B cell (primary cell): Measurements from ENCODE around the gene PSKH1. TPM values are rescaled to one million over a fixed set of nuclear protein-coding genes. Genes with fewer than 3 reads are reported as not detected.
A peak's percentile ranks its signal among the peaks of the same experiment; 100 is the strongest.

Experiments used
- ATAC-seq: fragments of 200-7000 bp; cut with Tn5 transposase; one replicate; pipeline ENCODE4 v1.10.0; 2021; ENCODE audit warnings: low read depth, mild to moderate bottlenecking, moderate number of reproducible peaks, moderate library complexity
- CTCF ChIA-PET: fragments of 350-600 bp; sonication (Branson Sonifier 250); formaldehyde crosslinking; loops from one replicate; lab custom pipeline; 2021; ENCODE audit warnings: antibody characterized with exemption, inconsistent platforms; lab: Charles Lee
- POLR2A ChIA-PET: fragments of 350-600 bp; sonication (Branson Sonifier 250); formaldehyde crosslinking; loops from one replicate; lab custom pipeline; 2021; ENCODE audit warnings: antibody characterized with exemption; lab: Charles Lee
- DNase-seq: peaks from one replicate; pipeline ENCODE4 v3.0.0; 2013
- H2AFZ ChIP-seq: 2 replicates; pipeline ENCODE4 v1.6.1; 2012; ENCODE audit warnings: mild to moderate bottlenecking, low read depth, low read length; ENCODE audit not compliant: insufficient read depth, poor library complexity, severe bottlenecking
- H3K27ac ChIP-seq, 2 donors: 1 replicate in 1 of 2; 2 replicates in 1 of 2; pipeline ENCODE4 v1.5.1; 2012 to 2013; ENCODE audit warnings: low read length in 2 of 2, mild to moderate bottlenecking in 2 of 2, moderate library complexity in 1 of 2
- H3K27me3 ChIP-seq, 4 experiments: fragments of 200-600 bp in 1 of 4; sonication (generic) in 1 of 4; replicated peaks in 1 of 4; 1 replicate in 2 of 4; 2 replicates in 2 of 4; pipeline versions ENCODE4 v1.6.1 to v1.7.0; 2013 to 2016; ENCODE audit warnings: low read length in 3 of 4, mild to moderate bottlenecking in 2 of 4, mixed read lengths in 1 of 4, moderate library complexity in 1 of 4; ENCODE audit not compliant: insufficient read depth in 4 of 4, control insufficient read depth in 3 of 4; ENCODE audit errors: control extremely low read depth in 1 of 4
- H3K36me3 ChIP-seq, 2 experiments: replicated peaks in 1 of 2; 1 replicate in 1 of 2; 2 replicates in 1 of 2; pipeline versions ENCODE4 v1.6.1 to v1.7.1; 2013; ENCODE audit warnings: low read length in 1 of 2; ENCODE audit not compliant: insufficient read depth in 2 of 2, control insufficient read depth in 1 of 2; ENCODE audit errors: control extremely low read depth in 1 of 2, extremely low read depth in 1 of 2
- H3K4me1 ChIP-seq, 2 donors: fragments of 200-600 bp in 1 of 2; sonication (generic) in 1 of 2; 1 replicate in 1 of 2; 2 replicates in 1 of 2; pipeline versions ENCODE4 v1.5.1 to v1.6.1; 2013 to 2017; ENCODE audit warnings: low read length in 2 of 2; ENCODE audit not compliant: control insufficient read depth in 2 of 2, insufficient read depth in 2 of 2
- H3K4me2 ChIP-seq: replicated peaks from 2 replicates; pipeline ENCODE3; 2012; ENCODE audit warnings: mild to moderate bottlenecking, low read depth, low read length; ENCODE audit not compliant: poor library complexity, severe bottlenecking
- H3K4me3 ChIP-seq, 5 experiments: fragments of 200-600 bp in 1 of 5; sonication (generic) in 1 of 5; 1 replicate in 3 of 5; 2 replicates in 2 of 5; pipeline versions ENCODE4 v1.5.1 to v1.7.0; 2011 to 2016; ENCODE audit warnings: low read length in 4 of 5, mild to moderate bottlenecking in 4 of 5, low read depth in 2 of 5, control low read depth in 1 of 5, moderate library complexity in 1 of 5; ENCODE audit not compliant: insufficient read depth in 1 of 5; ENCODE audit errors: control extremely low read depth in 1 of 5, extremely low read depth in 1 of 5
- H3K79me2 ChIP-seq: fragments of 200-600 bp; sonication (generic); one replicate; pipeline ENCODE4 v1.6.0; 2016; ENCODE audit warnings: low read length; ENCODE audit not compliant: control insufficient read depth, insufficient read depth
- H3K9ac ChIP-seq: fragments of 200-600 bp; sonication (generic); 2 replicates; pipeline ENCODE4 v1.6.1; 2017; ENCODE audit warnings: mild to moderate bottlenecking, low read length, moderate library complexity
- H3K9me3 ChIP-seq, 3 donors: one replicate each; pipeline versions ENCODE4 v1.6.1 to v1.7.1; 2013; ENCODE audit warnings: low read length in 2 of 3; ENCODE audit not compliant: control insufficient read depth in 2 of 3, insufficient read depth in 1 of 3; ENCODE audit errors: control extremely low read depth in 1 of 3
- H4K20me1 ChIP-seq: 2 replicates; pipeline ENCODE4 v1.6.0; 2012; ENCODE audit warnings: mild to moderate bottlenecking, low read length; ENCODE audit not compliant: insufficient read depth, control insufficient read depth, poor library complexity, severe bottlenecking
- H3K27ac Mint-ChIP-seq: one replicate; pipeline ENCODE4 v1.8.0; 2021; ENCODE audit warnings: mixed read lengths
- H3K27me3 Mint-ChIP-seq: one replicate; pipeline ENCODE4 v1.8.0; 2021; ENCODE audit warnings: mixed read lengths
- H3K4me1 Mint-ChIP-seq: one replicate; pipeline ENCODE4 v1.8.0; 2021; ENCODE audit warnings: mixed read lengths
- H3K4me3 Mint-ChIP-seq: one replicate; pipeline ENCODE4 v1.8.0; 2021; ENCODE audit warnings: mixed read lengths
- H3K9me3 Mint-ChIP-seq: one replicate; pipeline ENCODE4 v1.8.0; 2022; ENCODE audit warnings: mixed read lengths; ENCODE audit not compliant: insufficient read depth
- CTCF ChIP-seq: fragments of 200-600 bp; IDR thresholded peaks from one replicate; pipeline ENCODE4 v1.8.0; 2022; ENCODE audit warnings: antibody characterized with exemption, mild to moderate bottlenecking
- EZH2 ChIP-seq: IDR thresholded peaks from 2 replicates; pipeline ENCODE4 v1.6.1; 2012; ENCODE audit warnings: borderline replicate concordance, low read depth, mild to moderate bottlenecking, moderate library complexity, low read length; ENCODE audit not compliant: insufficient read depth, poor library complexity, severe bottlenecking
- WGBS: methylation state at CpG from one replicate; pipeline ENCODE4 v1.1.5; 2013; ENCODE audit warnings: missing lambda C conversion rate; ENCODE audit not compliant: insufficient coverage; 5-methylcytosine and 5-hydroxymethylcytosine counted together
- intact Hi-C: fragments of 100-400 bp; cut with micrococcal nuclease; formaldehyde crosslinking; loops from one replicate; pipeline ENCODE4 v1.10.0; 2022
- polyA plus RNA-seq: library from polyadenylated mRNA; depleted of rRNA; stranded (reverse); fragments of >200 nt; gene quantifications from 2 replicates; pipeline ENCODE4 v1.2.3, GENCODE V29; 2012
- total RNA-seq, 2 donors: library from RNA; stranded (reverse); fragments of 120-200 nt in 1 of 2; gene quantifications; 1 replicate in 1 of 2; 2 replicates in 1 of 2; pipeline versions ENCODE4 v1.2.3 to v1.2.4, GENCODE V29; 2013 to 2022

PSKH1 gene
- total and polyA plus RNA-seq, 2 donors (not counting 1 experiment from before 2014, with no cell fraction given) = 20.1 to 29.1 TPM

DNA sequence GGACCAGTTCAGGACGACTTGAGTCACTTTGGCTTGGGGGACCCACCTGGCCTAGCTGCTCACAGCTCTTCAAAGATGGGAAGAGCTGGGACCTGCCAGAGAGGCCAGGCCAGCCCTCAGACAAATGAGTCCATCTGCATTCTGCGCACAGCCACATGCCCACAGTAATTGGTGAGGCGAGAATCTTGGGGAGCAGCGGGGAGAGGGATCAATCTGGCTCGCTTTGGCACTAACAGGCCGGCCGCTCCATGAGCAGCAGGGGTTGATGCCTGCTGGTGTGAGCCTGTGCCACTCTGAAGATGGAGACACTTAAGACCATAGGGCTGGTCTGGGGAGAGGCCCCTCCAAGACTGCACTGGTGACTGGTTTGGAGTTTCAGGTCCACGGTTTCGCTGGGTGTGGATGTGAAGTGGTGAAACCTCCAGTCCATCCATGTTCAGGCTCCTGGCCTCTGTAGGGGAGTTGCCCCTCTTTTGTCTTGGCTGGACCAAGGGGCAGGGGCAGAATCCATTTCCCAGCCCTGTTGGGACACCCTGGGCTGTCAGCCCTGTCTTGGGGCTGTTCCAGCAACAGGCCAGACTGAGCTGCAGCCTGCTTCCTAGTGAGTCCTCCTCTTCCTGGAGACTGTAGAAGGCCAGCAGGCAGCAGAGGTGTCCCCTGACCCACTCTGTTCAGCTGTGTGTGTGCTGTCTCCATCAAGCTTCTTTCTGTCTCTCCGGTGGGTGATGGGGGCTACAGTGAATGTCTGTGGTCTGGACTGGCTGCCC, 31.3 kb downstream of the PSKH1 start:
- Histone ChIP-seq H3K9ac (no peak overlapping the region), H3K27me3 (no peaks in the 10 kb centered on the region), H4K20me1 (peaks cover 43% of the 10 kb centered on the region), H2AFZ (no peak overlapping the region), H3K4me1 (peaks cover 9 to 27% of the 10 kb centered on the region in 2 donors), H3K9me3 (no peaks in the 10 kb centered on the region), H3K36me3 (peaks cover 0 to 33% of the 10 kb centered on the region in 2 experiments), H3K4me3 (no peak overlapping the region), H3K79me2 (peaks cover 48% of the 10 kb centered on the region), H3K27ac (no peak overlapping the region), H3K4me2 (no peak overlapping the region)
- over 99% methylated on average over 9 of the region's 10 CpGs for WGBS
- no peaks in the 10 kb centered on the region for H3K27me3 Mint-ChIP-seq
- DNase-seq = no peak
- CTCF ChIA-PET = interaction anchor here (0.6 to 2.7 kb wide), 10 partner anchors 11 to 406 kb away, joined by 3 to 20 read pairs (median 4); no protein-coding TSS in a partner anchor
- H3K9me3 Mint-ChIP-seq = no peaks in the 10 kb centered on the region
- POLR2A ChIA-PET = interaction anchor here (0.6 kb wide), 1 partner anchor 404 kb away, joined by 4 read pairs; no protein-coding TSS in a partner anchor
- no peak overlapping the region for H3K4me3 Mint-ChIP-seq
- TF ChIP-seq CTCF (no peak), EZH2 (no peak)
- no peak for ATAC-seq
- peaks cover 26% of the 10 kb centered on the region for H3K4me1 Mint-ChIP-seq
- peak overlapping the region; percentile 53 for H3K27ac Mint-ChIP-seq
- intact Hi-C loops = no loop called here

DNA sequence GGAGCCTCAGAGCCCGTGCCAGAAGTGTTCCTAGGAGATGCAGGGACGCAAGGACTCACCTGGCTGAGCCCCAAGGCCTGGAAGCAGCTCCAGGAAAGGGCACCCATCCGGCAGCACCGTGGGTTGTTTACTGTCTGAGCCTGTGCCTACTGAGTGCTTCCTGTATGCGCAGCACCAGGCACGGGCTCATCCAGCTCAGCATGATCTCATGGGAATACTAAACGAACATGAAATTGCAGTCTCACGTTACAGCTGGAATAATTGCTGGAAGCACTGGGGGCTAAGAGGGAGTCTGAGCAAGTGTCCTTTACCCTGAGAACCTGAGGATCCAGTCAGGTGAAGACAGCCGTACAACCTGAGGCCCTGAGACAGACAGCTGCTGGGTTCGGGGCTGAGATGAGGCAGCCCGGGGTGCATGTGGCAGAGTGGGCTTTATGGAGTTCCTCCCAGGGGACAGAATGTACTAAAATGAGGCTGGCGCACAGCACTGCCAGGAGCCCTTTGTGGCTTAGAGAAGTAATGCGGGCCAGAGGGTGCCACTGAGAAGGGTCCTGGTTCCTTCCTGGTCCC, 33.2 kb downstream of the PSKH1 start:
- Histone ChIP-seq H3K9me3 (no peaks in the 10 kb centered on the region), H3K27me3 (no peaks in the 10 kb centered on the region), H4K20me1 (peaks cover 42% of the 10 kb centered on the region), H3K4me2 (peak overlapping the region; percentile 26), H3K4me3 (no peak overlapping the region), H3K27ac (peak overlapping the region in 1 of 2 donors; percentile 21), H3K9ac (no peak overlapping the region), H3K79me2 (peaks cover 45% of the 10 kb centered on the region), H2AFZ (no peak overlapping the region), H3K4me1 (peaks cover 9 to 27% of the 10 kb centered on the region in 2 donors), H3K36me3 (peaks cover 0 to 44% of the 10 kb centered on the region in 2 experiments)
- WGBS = 14% methylated on average over 12 of the region's 13 CpGs
- TF ChIP-seq CTCF = no peak
- TF ChIP-seq EZH2 = no peak
- Mint-ChIP-seq H3K9me3 (no peaks in the 10 kb centered on the region), H3K4me3 (peak overlapping the region; percentile 32), H3K4me1 (peaks cover 26% of the 10 kb centered on the region), H3K27ac (peak overlapping the region; percentile 75), H3K27me3 (no peaks in the 10 kb centered on the region)
- ATAC-seq = no peak
- CTCF ChIA-PET = interaction anchor here (0.8 to 3.3 kb wide), 8 partner anchors 9 to 405 kb away, joined by 3 to 20 read pairs (median 4); no protein-coding TSS in a partner anchor
- intact Hi-C loops = no loop called here
- no peak for DNase-seq
- POLR2A ChIA-PET = no interaction called here
